T-helper 1 cell treated with Interleukin-12 subunit alpha and Interleukin-12 subunit beta and Interleukin-4 antibody, amounts not matched to agents 30 μg/mL and 1 μg/mL, for 36 hours (primary cell): ENCODE results near the gene PAK6.

Experiments
- H3K27ac Mint-ChIP-seq: one replicate; pipeline ENCODE4 v1.8.0; 2021; ENCODE audit warnings: mild to moderate bottlenecking, mixed read lengths
- H3K27me3 Mint-ChIP-seq: one replicate; pipeline ENCODE4 v1.8.0; 2021; ENCODE audit warnings: low read depth, mixed read lengths
- H3K36me3 Mint-ChIP-seq: one replicate; pipeline ENCODE4 v1.8.0; 2021; ENCODE audit warnings: low read depth, mixed read lengths
- H3K4me1 Mint-ChIP-seq: one replicate; pipeline ENCODE4 v1.8.0; 2021; ENCODE audit warnings: low read depth, mixed read lengths
- H3K4me3 Mint-ChIP-seq: one replicate; pipeline ENCODE4 v1.8.0; 2021; ENCODE audit warnings: mild to moderate bottlenecking, moderate library complexity, mixed read lengths
- H3K9me3 Mint-ChIP-seq: one replicate; pipeline ENCODE4 v1.8.0; 2021; ENCODE audit warnings: mixed read lengths

Gene PAK6

DNA sequence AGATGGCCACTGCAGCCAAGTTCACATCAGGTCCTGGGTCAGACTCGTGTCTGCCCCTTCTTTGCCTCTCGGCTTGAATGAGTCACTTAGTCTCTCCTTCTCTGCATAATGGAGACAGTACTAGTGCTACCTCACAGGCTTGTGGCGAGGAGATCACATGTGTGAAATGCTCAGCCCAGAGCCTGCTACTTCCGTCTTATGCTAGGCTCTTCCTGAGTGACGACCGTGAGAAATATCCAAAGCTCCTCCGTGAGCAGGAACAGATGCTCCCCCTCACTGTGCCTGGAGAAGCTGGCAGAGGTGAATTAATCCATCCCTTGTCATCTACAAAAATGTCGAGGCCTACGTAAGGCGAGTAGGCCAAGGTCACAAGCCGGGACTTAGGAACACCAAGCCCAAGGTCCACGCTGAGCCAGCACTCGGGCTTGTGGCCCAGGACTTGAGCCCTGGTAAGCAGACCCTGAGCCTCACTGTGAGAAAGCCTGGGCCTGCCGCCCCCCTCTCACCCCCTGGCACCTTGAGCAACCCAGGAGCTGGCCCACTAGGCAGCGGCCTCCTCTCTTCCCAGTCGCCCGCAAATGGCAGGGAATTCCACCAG is 17.9 kb downstream of the PAK6 start:
- H3K9me3 Mint-ChIP-seq = no peaks in the 10 kb centered on the region
- peaks cover 2% of the 10 kb centered on the region for H3K4me1 Mint-ChIP-seq
- H3K4me3 Mint-ChIP-seq = no peak overlapping the region
- H3K36me3 Mint-ChIP-seq = no peaks in the 10 kb centered on the region
- H3K27ac Mint-ChIP-seq = no peak overlapping the region
- peaks cover 37% of the 10 kb centered on the region for H3K27me3 Mint-ChIP-seq

GRCh38 chr15:40257656-40258450 is 19.0 kb downstream of the PAK6 start:
- H3K36me3 Mint-ChIP-seq = no peaks in the 10 kb centered on the region
- H3K4me1 Mint-ChIP-seq = peaks cover 2% of the 10 kb centered on the region
- peaks cover 43% of the 10 kb centered on the region for H3K27me3 Mint-ChIP-seq
- no peaks in the 10 kb centered on the region for H3K9me3 Mint-ChIP-seq
- no peak overlapping the region for H3K27ac Mint-ChIP-seq
- no peak overlapping the region for H3K4me3 Mint-ChIP-seq

- Mint-ChIP-seq H3K4me1 (no peaks in the 10 kb centered on the region), H3K36me3 (no peaks in the 10 kb centered on the region), H3K27me3 (peaks cover 42% of the 10 kb centered on the region), H3K27ac (no peak overlapping the region), H3K9me3 (no peaks in the 10 kb centered on the region), H3K4me3 (no peak overlapping the region)
These were observed 19.7 kb downstream of the PAK6 start for GRCh38 chr15:40258544-40258943.

- H3K4me3 Mint-ChIP-seq = no peak overlapping the region
- H3K9me3 Mint-ChIP-seq = no peaks in the 10 kb centered on the region
- H3K4me1 Mint-ChIP-seq = no peaks in the 10 kb centered on the region
- no peaks in the 10 kb centered on the region for H3K36me3 Mint-ChIP-seq
- peaks cover 38% of the 10 kb centered on the region for H3K27me3 Mint-ChIP-seq
- no peak overlapping the region for H3K27ac Mint-ChIP-seq
These were observed 20.2 kb downstream of the PAK6 start for GRCh38 chr15:40259021-40259420.

DNA sequence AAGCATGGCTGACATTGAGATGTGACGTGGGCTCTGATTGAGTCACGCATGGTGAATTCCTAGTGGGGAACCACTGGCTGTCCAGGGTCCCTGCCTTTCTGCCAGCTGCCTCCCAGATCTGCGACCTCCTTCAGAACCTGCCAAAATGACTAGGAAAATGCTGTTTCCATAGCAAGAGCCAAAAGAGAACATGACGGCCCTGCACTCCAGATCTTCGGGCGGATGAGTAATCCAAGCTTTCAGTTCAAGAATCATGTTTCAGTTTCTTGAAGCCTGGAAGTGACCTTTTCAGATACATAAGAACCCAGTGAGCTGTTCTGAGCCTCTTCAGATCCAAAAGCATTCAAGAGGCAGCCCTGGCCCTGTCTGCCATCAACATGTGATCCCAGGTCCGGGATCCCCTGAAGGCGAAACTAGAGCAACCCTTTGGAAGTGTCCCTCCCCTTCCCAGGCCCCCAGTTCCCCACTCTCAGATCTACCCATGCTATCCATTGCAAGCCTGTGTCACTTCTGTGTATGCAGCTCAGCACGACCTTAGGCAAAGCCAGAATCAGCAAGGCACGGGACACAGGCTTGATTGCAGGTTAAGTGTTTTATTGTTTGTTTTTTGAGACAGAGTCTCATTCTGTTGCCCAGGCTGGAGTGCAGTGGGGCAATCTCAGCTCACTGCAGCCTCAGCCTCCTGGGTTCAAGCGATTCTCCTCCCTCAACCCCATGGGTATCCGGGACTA is 24.3 kb downstream of the PAK6 start:
- Mint-ChIP-seq H3K4me3 (no peak overlapping the region), H3K27me3 (peaks cover 29% of the 10 kb centered on the region), H3K4me1 (no peaks in the 10 kb centered on the region), H3K9me3 (no peaks in the 10 kb centered on the region), H3K36me3 (no peaks in the 10 kb centered on the region), H3K27ac (no peak overlapping the region)

- Mint-ChIP-seq H3K27me3 (peaks cover 25% of the 10 kb centered on the region), H3K27ac (no peak overlapping the region), H3K9me3 (no peaks in the 10 kb centered on the region), H3K4me3 (no peak overlapping the region), H3K4me1 (no peaks in the 10 kb centered on the region), H3K36me3 (no peaks in the 10 kb centered on the region)
These were observed 25.7 kb downstream of the PAK6 start for GRCh38 chr15:40264321-40265153.

DNA sequence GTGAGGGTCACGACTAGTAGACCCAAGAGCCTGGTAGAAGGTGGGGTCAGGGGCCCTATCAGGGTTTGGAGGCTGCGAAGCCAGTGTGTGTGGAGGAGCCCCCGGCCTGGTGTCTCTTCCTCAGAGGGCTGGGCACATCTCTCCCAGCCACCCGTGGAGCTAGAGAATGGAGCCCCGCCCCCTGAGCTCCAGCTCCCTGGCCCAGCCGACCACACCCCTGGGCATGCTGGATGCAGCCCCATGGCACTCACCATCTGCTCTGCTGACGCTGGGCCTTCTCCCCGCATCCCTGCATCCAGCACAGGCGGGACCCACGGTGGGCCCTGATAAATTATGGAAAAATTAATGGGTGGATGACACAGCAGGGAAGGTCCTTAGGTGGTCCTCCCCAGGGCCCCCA is 26.5 kb downstream of the PAK6 start:
- no peaks in the 10 kb centered on the region for H3K4me1 Mint-ChIP-seq
- H3K4me3 Mint-ChIP-seq = no peak overlapping the region
- H3K27ac Mint-ChIP-seq = no peak overlapping the region
- peaks cover 21% of the 10 kb centered on the region for H3K27me3 Mint-ChIP-seq
- no peaks in the 10 kb centered on the region for H3K36me3 Mint-ChIP-seq
- no peaks in the 10 kb centered on the region for H3K9me3 Mint-ChIP-seq

- no peak overlapping the region for H3K4me3 Mint-ChIP-seq
- no peak overlapping the region for H3K27ac Mint-ChIP-seq
- H3K27me3 Mint-ChIP-seq = peaks cover 21% of the 10 kb centered on the region
- no peaks in the 10 kb centered on the region for H3K9me3 Mint-ChIP-seq
- no peaks in the 10 kb centered on the region for H3K4me1 Mint-ChIP-seq
- H3K36me3 Mint-ChIP-seq = no peaks in the 10 kb centered on the region
These were observed 27.0 kb downstream of the PAK6 start for GRCh38 chr15:40265875-40266274.

DNA sequence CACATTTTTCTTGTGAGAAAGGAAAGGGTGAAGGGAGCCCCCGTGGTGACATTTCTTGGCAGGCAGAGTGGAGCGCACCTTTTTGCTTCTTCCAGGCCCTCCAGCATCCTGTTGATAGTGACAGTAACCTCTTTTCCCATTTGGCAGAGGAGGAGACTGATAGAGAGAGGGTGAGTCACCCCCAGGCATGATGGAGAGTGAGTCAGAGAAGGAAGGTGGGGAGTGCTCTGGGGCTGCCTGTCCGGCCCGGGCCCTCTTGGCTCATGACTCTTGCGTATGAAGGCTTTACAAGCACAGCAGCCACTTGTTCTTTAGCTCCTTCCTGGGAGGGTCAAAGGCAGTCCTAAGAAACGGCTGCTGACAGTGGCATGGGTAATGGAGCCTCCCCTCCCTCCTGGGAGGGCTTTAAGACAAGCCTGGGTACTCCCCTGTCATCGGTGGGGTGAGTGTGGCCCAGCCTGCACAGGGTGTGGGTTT is 28.0 kb downstream of the PAK6 start:
- no peak overlapping the region for H3K27ac Mint-ChIP-seq
- no peaks in the 10 kb centered on the region for H3K36me3 Mint-ChIP-seq
- H3K27me3 Mint-ChIP-seq = peaks cover 15% of the 10 kb centered on the region
- no peaks in the 10 kb centered on the region for H3K4me1 Mint-ChIP-seq
- H3K9me3 Mint-ChIP-seq = no peaks in the 10 kb centered on the region
- no peak overlapping the region for H3K4me3 Mint-ChIP-seq

- no peak overlapping the region for H3K27ac Mint-ChIP-seq
- no peaks in the 10 kb centered on the region for H3K9me3 Mint-ChIP-seq
- peaks cover 9% of the 10 kb centered on the region for H3K27me3 Mint-ChIP-seq
- H3K4me3 Mint-ChIP-seq = no peak overlapping the region
- no peaks in the 10 kb centered on the region for H3K36me3 Mint-ChIP-seq
- no peaks in the 10 kb centered on the region for H3K4me1 Mint-ChIP-seq
These were observed 28.8 kb downstream of the PAK6 start for GRCh38 chr15:40267670-40268069.

DNA sequence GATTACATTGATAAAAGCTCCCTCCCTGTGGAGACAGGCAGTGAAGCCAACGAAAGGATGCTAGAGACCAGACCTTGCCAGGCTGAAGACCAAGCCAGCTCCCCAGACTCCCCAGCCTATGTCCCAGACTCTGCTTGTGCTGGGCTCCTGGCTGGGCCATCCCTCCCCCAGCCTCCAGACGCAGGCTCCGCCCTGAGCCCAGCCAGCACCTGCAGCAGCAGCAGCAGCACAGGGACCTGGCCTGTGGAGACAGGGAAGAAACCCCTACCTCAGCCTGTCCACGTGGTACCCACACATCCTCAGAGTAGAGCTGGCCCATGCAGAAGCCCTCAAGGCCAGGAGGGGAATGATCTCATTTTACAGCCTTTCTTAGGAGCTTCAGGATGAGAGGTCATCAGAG is 30.7 kb downstream of the PAK6 start:
- no peaks in the 10 kb centered on the region for H3K27me3 Mint-ChIP-seq
- no peaks in the 10 kb centered on the region for H3K36me3 Mint-ChIP-seq
- no peaks in the 10 kb centered on the region for H3K9me3 Mint-ChIP-seq
- H3K4me1 Mint-ChIP-seq = peaks cover under 1% of the 10 kb centered on the region
- no peak overlapping the region for H3K4me3 Mint-ChIP-seq
- H3K27ac Mint-ChIP-seq = no peak overlapping the region

DNA sequence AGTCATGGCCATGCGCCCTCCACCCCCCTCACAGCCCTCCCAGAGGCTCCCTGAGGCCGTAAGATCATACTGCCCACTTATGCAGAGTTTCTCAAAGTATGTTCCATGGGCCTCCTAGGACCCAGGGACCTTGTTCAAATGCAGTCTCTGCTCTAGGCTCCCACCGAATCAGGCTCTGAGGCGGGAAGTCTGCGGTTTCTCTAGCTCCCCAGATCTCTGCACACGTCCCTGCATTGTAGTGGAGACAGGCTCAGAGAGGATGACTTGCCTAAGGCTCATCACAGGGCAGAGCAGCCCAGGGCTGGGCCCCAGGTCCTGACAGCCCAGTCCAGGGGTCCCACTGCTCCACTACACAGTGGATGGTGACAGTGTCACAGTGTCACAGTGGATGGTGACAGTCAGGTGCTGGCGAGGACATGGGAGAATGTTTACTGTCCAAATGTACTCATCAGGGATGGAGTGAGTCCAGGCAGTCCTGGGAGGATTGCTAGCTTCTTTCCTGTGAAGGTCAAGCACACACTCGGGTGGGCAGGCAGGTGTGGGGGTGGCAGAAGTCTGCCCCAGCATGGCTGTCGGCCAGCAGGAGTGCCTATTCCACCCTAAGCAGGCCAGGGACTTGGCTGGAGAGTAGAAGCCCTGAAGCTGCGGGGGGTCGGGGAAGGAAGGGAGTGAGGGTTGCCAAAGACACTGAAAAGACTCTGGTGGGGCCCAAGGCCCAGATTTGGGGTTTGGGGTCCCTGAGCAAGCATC is 31.6 kb downstream of the PAK6 start:
- H3K36me3 Mint-ChIP-seq = no peaks in the 10 kb centered on the region
- H3K9me3 Mint-ChIP-seq = no peaks in the 10 kb centered on the region
- peaks cover 4% of the 10 kb centered on the region for H3K4me1 Mint-ChIP-seq
- H3K4me3 Mint-ChIP-seq = no peak overlapping the region
- H3K27me3 Mint-ChIP-seq = no peaks in the 10 kb centered on the region
- no peak overlapping the region for H3K27ac Mint-ChIP-seq

DNA sequence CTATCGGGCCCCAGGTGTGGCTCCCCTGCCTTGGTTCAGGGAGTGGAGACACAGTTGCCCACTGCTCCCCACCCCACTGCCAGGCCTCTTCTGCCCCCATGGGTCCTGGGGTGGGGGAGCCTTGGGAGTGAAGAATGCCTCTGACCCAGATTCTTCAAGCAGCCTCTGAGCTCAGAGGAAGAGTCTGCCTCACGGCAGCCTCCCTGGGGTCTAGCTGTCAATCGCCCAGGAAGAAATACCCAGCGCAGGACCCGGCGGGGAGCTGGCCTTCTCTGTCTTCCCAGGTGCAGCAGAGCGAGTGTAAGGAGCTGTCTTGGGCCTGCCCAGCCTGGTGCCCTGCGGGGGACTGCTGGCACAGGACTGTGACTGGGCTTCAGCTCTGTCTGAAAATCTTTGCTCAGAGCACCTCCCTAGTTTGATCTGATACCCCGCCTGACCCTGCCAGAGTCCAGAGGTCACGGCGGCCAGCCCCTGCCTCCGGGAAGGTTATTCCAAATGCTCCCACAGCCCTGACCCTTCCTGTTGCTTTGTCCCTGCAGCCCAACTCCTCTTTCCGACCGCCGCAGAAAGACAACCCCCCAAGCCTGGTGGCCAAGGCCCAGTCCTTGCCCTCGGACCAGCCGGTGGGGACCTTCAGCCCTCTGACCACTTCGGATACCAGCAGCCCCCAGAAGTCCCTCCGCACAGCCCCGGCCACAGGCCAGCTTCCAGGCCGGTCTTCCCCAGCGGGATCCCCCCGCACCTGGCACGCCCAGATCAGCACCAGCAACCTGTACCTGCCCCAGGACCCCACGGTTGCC is 33.0 kb downstream of the PAK6 start:
- H3K9me3 Mint-ChIP-seq = no peaks in the 10 kb centered on the region
- H3K27ac Mint-ChIP-seq = no peak overlapping the region
- H3K4me1 Mint-ChIP-seq = peaks cover 4% of the 10 kb centered on the region
- H3K36me3 Mint-ChIP-seq = no peaks in the 10 kb centered on the region
- H3K27me3 Mint-ChIP-seq = peaks cover 6% of the 10 kb centered on the region
- no peak overlapping the region for H3K4me3 Mint-ChIP-seq
